ENCODE results near the gene L3MBTL3.

The L3MBTL3 gene

DNA sequence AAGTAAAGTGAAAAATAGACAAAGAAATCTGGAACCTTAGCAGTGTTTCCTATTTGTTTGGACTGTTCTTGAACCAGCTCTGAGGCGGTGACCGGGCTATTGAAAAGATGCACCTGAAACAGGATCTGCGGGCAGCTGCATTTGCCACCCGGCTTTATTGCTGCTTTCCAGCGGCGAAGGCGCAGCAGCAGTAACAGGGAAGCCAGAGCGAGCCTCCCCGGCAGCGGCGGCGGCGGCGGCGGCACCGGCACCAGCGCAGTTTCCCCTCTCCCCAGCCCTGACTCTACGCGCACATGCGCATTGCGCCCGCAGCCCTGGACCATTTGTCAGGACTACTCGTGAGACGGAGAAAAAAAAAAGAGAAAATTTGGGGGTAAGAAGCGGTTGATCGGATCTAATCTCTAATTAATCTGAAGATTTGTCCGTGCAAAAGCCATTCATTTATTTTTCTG lies at the start of gene L3MBTL3:
Gene L3MBTL3 (plus strand): TSS at position 290 of the 452 bp plus-strand sequence. CDS start 24,119 bp downstream, outside the sequence.
- DNase-seq: peak; percentile 86

DNA sequence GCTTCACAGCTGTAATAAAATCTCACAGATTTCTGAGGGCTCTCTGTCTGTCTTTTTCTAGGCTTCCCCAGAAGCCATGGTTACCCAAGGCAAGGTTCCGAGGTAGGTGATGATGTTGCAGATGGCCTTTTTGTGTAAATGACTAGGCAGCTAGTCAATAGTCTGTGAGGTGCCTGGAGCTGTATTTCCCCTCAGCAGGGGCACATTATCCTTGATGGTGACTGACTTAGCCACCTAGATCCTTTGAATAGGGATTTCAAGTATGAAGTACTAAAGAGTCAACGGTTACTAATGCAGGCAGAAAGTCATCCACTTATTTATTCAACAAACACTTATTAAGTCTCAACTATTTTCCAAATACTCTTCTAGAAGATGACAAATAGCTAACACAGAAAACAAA lies 49.3 kb upstream of the L3MBTL3 start:
- no peak for DNase-seq

DNA sequence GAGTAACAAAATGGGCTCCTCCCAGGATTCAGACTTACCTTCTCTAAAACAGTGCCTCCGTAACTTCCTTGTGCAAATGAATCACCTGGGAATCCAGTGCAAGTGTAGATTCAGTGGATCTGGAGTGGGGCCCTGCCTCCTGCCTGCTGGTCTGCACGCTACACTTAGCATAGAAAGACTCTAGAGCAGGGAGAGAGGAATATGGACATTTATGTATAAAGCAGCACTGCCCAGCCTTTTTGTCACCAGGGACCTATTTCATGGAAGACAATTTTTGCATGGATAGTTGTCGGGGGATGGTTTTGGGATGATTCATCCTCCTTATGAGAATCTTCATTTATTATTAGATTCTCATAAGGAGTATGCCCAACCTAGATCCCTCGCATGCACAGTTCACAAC lies 42.3 kb upstream of the L3MBTL3 start:
- no peak for DNase-seq

DNA sequence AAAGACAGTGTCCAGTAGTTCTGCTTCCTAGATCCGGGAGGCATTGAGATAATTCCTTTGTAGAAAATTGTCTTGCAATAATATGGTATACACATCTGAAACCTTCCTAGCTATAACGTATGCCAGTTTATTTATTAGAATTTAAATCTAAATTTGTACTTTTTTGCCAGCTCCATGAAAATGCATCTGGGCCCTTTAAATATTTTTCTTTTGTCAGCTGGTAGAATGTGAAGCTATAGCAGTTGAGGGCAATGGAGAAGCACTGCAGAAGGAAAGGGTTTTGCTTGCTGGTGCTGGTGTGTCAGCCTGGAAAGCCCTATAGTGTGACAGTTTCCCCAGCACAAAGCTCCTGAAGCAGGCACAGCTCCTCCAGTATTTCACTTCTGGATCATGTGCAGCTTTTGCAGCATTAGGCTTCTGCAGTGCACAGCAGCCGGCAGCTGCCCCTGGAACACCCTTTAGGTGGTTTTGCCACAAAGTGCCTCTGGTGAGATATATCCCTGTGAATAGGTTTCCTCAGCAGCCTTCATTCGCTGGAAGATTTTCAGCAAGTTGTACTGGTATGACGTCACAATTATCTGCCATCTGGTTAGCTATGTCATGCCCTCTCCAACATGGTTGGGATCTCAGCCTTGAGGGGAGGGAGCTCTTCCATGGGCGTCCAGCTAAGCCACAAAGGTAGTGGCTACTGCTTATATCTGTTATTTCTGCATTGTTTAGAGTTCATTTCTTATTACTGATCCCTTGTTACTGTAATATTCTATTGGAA lies 40.0 kb upstream of the L3MBTL3 start:
- DNase-seq: no peak

DNA sequence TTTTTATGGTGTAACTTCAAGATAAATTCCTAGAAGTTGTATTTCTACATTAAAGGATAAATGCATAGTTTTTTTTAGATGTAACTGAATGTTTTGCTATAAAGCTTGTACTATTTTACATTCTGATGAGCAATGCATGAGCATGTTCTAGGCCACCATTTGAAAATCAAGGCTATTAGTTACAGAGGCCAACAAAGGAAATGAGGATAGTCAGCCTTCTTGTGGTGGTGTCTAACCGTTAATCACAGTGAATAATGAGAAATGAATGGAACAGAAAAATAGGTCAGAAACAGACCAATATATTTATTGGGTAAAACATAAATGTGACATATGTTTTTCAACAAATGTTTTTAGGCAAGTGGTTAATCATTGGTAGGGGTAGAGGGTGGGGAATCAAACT lies 37.6 kb upstream of the L3MBTL3 start:
- DNase-seq: no peak

DNA sequence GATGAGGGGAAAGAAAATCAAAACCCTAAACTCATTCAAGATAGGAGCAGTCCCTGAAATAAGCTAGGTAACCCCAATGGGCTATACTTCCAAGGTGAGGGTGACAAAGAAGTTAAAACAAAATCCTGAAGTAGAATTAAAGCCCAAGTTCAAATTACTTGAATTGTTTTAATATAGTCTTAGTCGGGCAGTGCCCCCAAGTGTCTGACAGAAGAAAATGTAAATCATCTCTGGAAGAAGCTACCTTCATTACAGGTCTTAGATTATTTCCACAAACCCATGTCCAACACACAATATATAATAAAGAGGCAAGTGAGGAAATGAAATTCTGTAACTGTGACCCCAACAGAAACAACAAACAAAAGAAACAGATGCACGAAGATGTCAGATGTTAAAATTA lies 36.8 kb upstream of the L3MBTL3 start:
- peak; percentile 14 for DNase-seq

DNA sequence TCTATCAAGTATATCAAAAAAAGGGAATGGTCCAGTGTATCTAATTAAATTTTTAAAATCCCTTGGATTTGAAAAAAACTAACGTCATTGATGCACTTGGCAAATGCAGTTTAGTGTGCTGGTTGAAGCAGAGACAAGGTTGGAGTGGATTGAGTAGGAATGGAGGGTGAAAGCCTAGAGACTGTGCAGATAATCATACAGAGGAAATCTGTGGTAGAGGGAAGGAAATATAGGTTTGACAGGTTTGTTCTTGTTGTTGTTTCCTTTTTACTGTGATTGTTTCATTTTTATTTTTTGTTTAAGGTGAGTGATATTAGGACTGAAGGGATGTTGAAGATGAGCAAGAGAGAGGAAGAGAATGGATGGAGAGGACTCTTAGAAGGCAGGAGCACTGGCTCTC lies 29.0 kb upstream of the L3MBTL3 start:
- DNase-seq: no peak

DNA sequence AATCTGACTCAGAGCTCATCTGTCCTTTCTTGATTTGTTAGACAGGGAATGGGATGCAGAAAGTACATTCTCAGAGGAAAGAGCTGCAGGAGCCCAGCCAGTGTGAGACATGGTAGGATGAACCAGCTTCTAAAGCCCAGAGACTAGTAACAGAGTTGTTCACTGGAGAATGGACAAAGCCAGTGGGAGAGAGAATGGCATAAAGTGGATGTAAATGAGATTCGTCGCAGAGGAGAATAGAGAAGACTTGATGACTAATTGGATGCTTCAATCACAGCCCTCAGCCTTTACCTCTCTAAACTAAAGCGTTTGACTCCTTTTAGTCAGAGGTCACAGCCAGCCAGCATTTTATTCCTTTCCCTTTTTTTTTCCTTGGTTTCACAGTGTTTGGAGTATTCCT lies 25.5 kb upstream of the L3MBTL3 start:
- DNase-seq: no peak

DNA sequence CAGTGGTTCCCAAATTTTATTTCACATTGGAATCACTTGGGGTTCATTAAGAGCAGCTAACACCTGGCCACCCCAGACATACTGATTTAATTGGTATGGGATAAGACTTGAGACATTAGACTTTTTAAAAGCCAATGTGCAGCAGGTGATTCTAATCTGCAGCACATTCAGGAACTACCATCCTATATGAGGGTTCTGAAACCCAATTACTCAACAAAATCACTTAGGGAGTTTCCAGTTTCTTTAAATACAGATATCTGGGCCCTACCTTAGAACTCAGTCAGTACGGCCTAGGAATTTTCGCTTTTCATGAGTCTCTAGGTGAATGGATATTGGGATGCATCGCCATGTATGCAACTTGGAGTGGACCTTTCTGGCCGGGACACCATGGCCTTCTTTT lies 24.0 kb upstream of the L3MBTL3 start:
- DNase-seq: no peak

DNA sequence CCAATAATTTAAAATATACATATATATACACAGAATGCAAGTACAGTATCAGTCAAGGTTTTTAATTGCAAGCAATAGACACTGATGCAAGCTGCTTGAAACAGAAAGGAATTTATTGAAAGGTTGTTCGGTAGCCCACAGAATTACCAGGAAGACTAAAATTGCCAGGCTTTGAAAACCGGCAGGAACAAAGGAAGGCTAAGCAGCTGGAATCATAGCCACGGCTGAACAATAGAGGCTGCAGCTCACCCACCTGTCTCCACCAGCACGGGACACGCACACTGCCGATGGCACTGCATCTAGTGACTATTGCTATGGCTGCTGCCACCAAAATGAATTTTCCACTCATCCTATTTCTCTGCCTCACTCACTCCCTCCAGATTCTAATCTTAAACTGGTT lies 22.0 kb upstream of the L3MBTL3 start:
- no peak for DNase-seq

DNA sequence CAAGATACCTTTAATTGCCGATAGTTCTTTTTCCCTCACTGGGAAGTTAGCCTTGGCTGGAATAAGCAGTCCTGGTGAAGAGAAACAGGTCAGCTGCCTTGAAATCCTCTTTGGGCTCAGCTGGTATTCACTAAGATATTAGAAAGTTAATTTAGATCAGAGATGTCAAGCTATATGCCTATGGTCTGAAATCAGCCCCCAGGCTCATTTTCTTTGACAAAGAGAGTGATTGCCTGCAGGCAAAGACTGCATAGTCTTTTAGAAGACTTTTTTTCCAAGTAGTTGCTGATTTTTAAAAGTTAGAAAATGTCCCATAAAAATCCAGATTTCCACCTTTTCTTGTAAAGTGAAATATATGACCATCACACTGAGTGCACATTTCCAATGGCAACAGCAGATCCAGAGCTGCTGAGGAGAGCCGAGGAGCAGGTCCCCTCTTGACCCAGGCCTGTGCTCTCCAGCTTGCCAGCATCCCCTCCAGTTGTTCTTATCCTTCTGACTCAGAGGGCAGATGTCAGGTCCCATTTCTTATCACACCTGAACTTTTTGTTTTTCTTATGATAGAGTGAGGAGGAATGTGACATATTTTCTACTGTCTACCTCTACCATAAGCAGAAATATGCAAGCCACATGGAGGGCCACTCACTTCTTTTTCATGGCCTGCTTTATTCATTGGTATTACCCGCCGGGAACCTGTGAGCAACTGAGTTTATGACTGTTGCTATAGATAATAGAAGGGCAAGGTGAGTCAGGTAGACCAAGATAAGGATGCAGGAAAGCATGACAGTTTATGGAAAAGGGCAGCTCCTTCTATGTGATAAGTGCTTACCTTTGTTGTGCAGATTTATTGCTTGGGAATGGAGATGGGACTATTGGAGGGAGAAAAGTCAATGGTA lies 17.6 kb upstream of the L3MBTL3 start:
- DNase-seq: no peak

DNA sequence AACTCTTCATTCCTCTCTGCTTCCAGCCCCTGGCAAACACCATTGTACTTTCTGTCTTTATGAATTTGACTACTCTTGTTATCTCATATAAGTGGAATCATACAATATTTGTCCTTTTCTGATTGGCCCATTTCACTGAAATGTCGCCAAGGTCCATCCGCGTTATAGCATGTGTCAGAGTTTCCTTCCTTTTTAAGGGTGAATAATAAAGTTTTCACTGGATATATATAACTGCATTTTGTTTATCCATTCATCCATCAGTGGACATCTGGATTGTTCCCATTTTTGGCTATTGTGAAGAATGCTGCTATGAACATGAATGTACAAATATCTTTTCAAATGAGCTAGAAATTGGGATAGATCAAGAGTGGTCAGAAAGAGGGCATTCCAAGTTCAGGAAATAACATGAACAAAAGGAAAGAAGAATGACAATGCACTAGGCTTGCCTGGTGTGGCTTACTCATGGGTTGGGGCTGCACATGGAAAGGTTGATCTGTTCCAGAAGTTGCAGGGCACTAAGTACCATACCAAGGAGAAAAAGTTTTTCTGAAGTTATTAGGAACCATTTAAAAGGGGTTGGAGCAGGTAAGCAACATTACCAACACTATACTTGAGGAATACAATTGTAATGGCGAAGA lies 10.0 kb upstream of the L3MBTL3 start:
- DNase-seq: no peak

DNA sequence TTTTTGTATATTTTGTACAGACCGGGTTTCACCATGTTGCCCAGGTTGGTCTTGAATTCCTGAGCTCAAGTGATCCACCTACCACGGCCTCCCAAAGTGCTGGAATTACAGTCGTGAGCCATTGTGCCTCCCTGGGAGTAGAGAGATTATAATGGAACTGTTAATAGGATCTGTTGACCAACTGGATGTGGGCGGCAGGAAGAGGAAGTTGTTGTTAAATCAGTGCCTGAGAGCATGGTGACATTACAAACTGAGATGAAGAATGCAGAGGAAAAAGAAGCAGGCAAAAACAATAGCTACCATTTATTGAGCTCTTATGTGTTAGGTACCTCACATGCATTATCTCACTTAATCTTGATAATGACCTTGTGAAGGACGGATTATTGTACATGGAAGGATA lies 9.2 kb upstream of the L3MBTL3 start:
- no peak for DNase-seq

DNA sequence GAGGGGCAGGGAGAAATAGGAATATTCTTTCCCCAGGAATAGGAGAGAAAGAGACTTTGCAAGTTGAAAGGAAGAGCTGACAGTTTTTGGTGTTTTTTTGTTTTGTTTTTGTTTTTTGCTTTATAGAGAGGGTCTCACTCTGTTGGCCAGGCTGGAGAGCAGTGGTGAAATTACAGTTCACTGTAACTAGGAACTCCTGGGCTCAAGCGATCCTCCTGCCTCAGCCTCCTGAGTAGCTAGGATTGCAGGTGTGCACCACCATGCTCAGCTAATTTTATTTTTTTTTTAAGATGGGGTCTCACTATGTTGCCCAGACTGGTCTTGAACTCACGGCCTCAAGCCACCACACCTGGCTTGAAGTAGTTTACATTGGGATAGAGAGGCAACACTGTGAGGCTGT lies 8.0 kb upstream of the L3MBTL3 start:
- no peak for DNase-seq

DNA sequence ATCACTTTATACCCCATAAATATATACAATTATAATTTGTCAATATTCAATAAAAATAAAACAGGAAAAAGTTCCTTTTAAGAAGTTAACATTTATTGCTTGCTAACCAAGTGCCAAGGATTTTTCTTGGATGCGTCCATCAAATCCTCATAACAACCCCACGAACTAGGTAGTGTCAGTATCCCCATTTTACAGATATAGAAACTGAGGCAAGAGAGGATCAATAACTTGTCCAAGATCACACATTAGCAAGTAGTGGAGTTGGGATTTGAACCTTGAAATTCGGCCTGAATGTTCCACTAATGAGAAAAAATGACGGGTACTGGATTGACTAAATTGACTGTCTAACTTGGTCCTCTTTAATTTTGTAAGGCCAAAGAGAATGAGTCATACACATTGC lies 5.7 kb upstream of the L3MBTL3 start:
- no peak for DNase-seq

DNA sequence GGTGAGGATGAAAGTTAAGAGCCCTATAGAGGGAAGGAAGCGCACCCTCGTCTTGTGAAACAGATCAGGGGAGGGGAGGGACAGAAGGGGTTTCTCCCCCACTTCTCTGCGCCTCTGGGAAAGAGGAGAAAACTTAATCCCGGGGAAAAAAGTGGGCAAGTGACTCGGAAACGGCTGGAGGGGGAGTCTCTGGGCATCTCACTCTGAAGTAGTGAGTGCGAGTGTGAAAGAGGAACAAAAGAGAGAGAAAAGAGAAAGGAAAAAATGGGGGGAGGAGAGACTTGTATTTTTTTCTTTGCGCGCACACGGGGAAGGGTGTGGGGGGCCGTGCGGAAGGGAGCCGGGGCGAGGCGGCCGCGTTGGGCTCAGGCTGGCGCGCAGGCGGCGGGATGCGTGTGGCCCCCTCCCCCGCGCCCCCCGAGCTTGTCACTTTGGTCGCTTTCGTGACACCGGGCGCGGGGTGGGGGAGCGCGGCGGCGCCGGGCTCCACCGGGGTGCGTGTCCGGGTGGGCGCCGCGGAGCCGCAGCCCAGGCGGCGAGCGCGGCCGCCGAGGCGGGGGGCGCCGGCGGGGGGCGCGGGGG lies 454 bp downstream of the L3MBTL3 start:
- DNase-seq: no peak

DNA sequence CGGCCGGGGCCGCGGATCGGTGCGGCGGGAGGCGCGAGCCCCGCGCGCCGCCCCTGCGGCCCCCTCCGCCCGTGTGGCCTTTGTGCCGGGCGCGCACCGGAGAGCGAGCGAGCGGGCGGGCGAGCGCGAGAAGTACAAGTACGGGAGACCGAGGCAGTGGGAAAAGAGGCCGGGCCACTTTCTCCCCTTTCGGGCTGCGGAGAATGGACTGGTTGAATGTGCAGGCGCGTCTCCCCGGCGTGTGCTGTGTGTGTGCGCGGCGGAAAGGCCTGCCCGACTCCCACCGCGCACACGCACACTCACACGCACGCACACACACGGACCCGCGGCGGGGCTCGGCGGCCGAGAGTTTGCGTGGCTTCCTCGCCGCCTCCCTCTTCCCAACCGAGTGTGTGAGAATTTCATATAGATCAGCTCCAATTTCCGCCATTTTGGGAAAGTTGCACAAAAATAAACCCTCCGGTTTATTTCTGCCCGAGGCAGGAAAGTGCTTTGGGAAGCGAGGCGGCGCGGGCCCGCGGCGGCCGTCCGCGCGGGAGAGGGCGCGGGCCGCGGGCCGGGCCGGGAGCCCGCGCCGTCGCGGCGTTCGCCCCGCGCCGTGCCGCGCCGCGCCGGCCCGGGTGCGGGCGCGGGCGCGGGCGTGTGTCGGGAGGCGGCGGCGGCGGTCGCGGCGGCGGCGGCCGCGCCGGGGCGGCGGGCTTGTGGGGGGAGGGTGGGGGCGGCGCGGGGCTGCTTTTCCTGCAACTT lies 1.1 kb downstream of the L3MBTL3 start:
- peak; percentile 52 for DNase-seq

DNA sequence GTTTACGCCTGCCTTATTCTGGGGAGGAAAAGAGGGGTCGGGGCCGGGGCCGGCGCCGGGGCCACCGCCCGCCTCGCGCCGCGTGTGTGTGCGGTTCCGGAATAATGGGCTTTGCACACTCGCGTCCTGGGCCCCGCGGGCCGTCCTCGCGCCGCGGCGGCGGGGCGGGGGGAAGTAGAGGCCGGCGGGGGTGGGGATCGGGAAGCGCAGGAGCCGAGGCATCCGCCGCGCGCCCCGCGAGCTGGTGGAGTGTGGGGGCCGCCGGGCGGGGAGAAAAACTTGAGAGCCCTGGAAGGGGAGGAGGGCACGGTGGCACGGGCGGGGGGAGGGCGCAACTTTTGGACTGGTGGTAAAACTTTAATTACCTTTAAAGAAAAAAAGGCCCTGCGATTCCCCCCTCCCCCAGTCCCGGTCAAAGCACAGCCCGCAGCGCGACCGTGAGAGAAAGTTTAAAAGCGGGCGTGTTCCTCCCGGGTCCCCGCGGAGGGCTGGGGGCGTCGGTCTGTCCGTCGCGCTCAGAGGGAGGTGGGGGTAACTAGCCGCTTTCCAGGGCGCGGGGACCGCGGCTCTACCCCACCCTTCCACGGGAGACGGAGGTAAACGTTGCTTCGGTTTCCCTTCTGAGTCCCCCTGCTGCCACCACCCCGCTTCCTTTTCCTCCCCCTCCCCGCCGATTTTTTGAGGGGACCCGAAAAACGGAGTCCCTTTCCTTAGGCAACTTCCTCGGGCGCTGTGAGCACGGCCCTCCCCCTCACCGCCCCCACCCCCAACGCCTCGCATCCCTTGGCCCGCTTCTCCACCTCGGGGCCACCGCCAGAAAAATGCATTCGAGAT lies 1.9 kb downstream of the L3MBTL3 start:
- DNase-seq: peak; percentile 26

DNA sequence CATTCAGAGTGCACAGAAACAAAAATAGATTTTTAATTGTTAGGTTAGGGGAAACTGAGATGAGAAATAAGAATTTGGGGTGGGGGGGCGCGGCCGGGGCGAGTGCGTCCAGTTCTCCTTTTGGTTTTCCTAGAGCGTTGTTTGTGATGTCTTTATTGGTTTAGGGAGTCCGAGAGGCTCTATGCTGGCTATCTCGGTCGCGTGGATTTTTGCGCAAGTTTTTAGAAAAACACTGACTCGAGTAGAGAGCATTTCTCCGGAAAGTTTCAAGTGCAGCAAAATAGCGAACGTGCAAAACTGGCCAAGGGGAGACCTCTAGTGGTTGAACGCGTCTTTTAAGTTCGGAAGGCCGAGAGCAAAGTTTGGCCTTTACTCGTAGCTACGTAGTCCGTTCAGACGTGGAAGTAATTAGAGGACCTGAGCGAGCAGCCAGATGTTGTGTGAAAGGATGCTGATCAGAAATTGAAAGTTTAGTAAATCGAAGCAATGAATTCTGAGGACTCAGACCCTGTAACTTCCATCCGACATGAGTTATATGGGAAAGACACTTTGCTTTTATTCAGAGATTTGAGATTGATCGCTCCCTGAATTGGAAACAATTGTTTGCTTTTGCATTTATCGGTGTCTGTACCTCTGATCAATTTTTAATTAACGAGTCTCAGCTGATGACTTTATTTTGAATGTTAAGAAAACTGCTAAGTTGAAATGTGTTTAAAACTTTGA lies 2.7 kb downstream of the L3MBTL3 start:
- DNase-seq: peak; percentile 93

DNA sequence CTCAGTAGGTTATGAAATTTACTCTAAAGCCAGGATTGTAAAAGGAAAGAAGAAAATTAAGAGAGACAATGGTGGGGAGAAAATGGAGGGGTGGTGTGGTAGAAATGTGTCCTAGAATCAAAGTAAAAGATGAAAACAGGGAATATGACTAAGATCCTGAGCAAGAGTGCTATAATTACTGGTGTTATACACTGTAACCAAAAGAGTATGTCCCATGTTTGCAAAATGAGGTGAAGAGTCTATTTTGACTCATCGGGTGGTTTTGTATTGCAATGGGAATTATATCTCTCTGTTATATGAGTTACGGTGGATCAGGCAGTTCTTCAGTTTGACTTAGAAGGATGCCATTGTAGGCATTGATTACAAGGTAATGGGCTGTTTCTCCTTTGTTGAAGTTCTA lies 8.5 kb downstream of the L3MBTL3 start:
- no peak for DNase-seq

DNA sequence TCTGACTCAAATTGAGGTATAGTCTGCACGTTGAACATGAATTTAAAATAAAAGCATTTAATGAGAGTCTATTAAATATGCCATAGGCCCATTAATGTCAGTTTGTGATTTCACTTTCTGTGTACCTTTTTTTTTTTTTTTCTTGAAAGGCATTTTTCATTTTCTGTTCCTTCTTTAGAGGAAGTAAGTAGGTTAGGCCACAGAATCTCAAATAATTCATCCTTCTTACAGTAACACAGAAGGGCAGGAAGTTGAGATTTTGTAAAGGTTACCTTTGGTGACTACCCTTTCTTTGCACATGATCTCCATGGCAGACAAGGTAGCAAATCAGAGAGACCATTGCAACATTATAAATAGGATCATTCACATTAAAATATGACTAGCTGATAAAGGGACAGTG lies 9.6 kb downstream of the L3MBTL3 start:
- DNase-seq: no peak

All from EL (cell line).